Tibial nerve (tissue), 4 donors: Measurements from ENCODE around the gene SAMD10.

Experiments used
- CTCF ChIP-seq, 5 experiments: fragments of 200-600 bp in 3 of 5; fragments of 450-650 bp in 2 of 5; sonication (generic) in 3 of 5; IDR thresholded peaks; one replicate each; pipeline ENCODE4 v1.5.1; 2016 to 2019; ENCODE audit warnings: antibody characterized with exemption in 5 of 5, mild to moderate bottlenecking in 3 of 5, moderate library complexity in 2 of 5
- EP300 ChIP-seq, 2 donors: sonication (generic); formaldehyde crosslinking; IDR thresholded peaks; one replicate each; pipeline ENCODE4 v1.6.1; 2017; ENCODE audit warnings: antibody characterized with exemption in 2 of 2, mild to moderate bottlenecking in 1 of 2
- POLR2A ChIP-seq, 2 donors: fragments of 450-650 bp; IDR thresholded peaks; one replicate each; pipeline ENCODE4 v1.6.1; 2017; ENCODE audit warnings: antibody characterized with exemption in 2 of 2, mild to moderate bottlenecking in 2 of 2, moderate library complexity in 2 of 2

DNA sequence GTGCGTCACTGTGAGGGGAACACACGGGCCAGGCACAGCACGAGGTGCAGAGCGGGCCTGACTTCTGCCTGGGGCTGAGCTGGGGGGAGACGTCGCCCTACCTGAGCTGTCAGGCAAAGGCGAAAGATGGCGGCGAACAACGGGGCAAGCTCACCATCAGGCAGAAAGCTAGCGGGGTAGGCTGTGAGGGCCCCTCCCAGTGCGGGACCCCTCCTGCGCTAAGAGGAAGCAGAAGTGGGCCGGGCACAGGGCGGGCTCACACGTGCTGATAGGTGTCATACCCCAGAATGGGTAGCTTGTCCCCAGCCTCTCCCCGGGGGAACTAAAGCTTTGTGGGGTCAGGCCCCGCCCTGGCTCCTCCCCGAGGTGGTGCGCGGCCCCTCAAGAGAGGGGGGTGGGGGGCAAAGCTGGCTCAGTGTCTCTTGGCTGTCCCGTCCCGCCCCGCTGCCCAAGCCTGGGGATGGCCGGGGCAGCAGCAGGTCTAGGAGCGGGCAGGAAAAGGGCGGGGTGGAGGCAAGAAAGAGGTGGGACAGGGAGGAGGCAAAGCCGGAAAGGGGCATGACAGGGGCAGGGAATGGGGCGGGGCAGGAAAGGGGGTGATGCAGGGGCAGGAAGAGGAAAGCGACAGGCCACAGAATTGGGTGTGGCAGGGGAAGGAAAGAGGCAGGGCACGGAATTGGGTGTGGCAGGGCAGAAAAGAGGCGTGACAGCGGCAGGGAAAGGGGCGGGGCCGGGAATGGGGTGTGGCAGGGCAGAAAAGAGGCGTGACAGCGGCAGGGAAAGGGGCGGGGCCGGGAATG, 38.0 kb downstream of the SAMD10 start:
- TF ChIP-seq POLR2A (IDR thresholded peaks at IDR 0.05) (no peak), CTCF (IDR thresholded peaks at IDR 0.05) (no peak), EP300 (IDR thresholded peaks at IDR 0.05) (no peak)
